PC-9 (cell line): ENCODE measurements around the gene CXCR6. TPM values are rescaled to one million over a fixed set of nuclear protein-coding genes. Genes with fewer than 3 reads are reported as not detected.

Source experiments
- BruUV-seq: library from RNA; stranded (reverse); fragments of 400-500 nt; replicated peaks from 2 replicates; lab custom pipeline; 2021; lab: Mats Ljungman, UMichigan
- CTCF ChIA-PET: fragments of 300-600 bp; sonication (Branson Sonifier 250); formaldehyde crosslinking; loops from one replicate; lab custom pipeline; 2022; ENCODE audit warnings: antibody characterized with exemption; lab: Charles Lee
- POLR2A ChIA-PET: fragments of 300-600 bp; sonication (Branson Sonifier 250); formaldehyde crosslinking; loops from one replicate; lab custom pipeline; 2022; ENCODE audit warnings: antibody characterized with exemption; ENCODE audit not compliant: unreplicated experiment; lab: Charles Lee
- DNase-seq, 2 experiments: peaks; one replicate each; pipeline versions ENCODE4 v3.0.0 to v3.0.0-alpha.2; 2015 to 2022; ENCODE audit warnings: mixed read lengths in 1 of 2
- H2AFZ ChIP-seq: fragments of 200-600 bp; sonication (generic); 2 replicates; pipeline ENCODE4 v1.8.1; 2017; ENCODE audit warnings: antibody characterized with exemption
- H3F3A ChIP-seq: fragments of 200-600 bp; sonication (generic); 2 replicates; pipeline ENCODE4 v1.8.1; 2017; ENCODE audit warnings: antibody characterized with exemption, mild to moderate bottlenecking, low read depth; ENCODE audit not compliant: insufficient read depth
- H3K27ac ChIP-seq: fragments of 200-600 bp; sonication (generic); 2 replicates; pipeline ENCODE4 v1.6.1; 2016; ENCODE audit warnings: mixed run types
- H3K27me3 ChIP-seq: fragments of 200-600 bp; sonication (generic); 2 replicates; pipeline ENCODE4 v1.6.1; 2016; ENCODE audit warnings: low read depth, mixed run types; ENCODE audit not compliant: insufficient read depth
- H3K36me3 ChIP-seq: fragments of 200-600 bp; sonication (generic); 2 replicates; pipeline ENCODE4 v1.6.1; 2016; ENCODE audit warnings: low read depth, mixed run types
- H3K4me1 ChIP-seq: fragments of 200-600 bp; sonication (generic); replicated peaks from 2 replicates; pipeline ENCODE4 v1.6.1; 2016; ENCODE audit warnings: mixed run types; ENCODE audit not compliant: insufficient read depth
- H3K4me2 ChIP-seq: fragments of 200-600 bp; sonication (generic); 2 replicates; pipeline ENCODE4 v1.6.1; 2017; ENCODE audit warnings: mixed run types
- H3K4me3 ChIP-seq: fragments of 200-600 bp; sonication (generic); 2 replicates; pipeline ENCODE4 v1.6.1; 2016; ENCODE audit warnings: mixed run types
- H3K79me2 ChIP-seq: fragments of 200-600 bp; sonication (generic); 2 replicates; pipeline ENCODE4 v1.6.1; 2017; ENCODE audit warnings: low read depth, mixed run types
- H3K9me2 ChIP-seq: fragments of 200-600 bp; sonication (generic); 2 replicates; pipeline ENCODE4 v1.8.1; 2017; ENCODE audit warnings: mild to moderate bottlenecking; ENCODE audit not compliant: insufficient read depth
- H3K9me3 ChIP-seq: fragments of 200-600 bp; sonication (generic); 2 replicates; pipeline ENCODE4 v1.8.1; 2016; ENCODE audit warnings: low read depth; ENCODE audit not compliant: insufficient read depth
- H4K20me1 ChIP-seq: fragments of 200-600 bp; sonication (generic); 2 replicates; pipeline ENCODE4 v1.8.1; 2017; ENCODE audit not compliant: insufficient read depth
- CTCF ChIP-seq: fragments of 200-600 bp; sonication (generic); conservative IDR thresholded peaks from 2 replicates; pipeline ENCODE4 v1.6.1; 2017; ENCODE audit warnings: mixed run types, antibody characterized with exemption, mild to moderate bottlenecking, moderate library complexity
- EZH2 ChIP-seq: fragments of 200-600 bp; sonication (generic); IDR thresholded peaks from 2 replicates; pipeline ENCODE4 v1.8.0; 2017; ENCODE audit warnings: antibody characterized with exemption, low read depth
- intact Hi-C: fragments of 100-400 bp; cut with micrococcal nuclease; formaldehyde crosslinking; loops from one replicate; pipeline ENCODE4 v1.10.0; 2022; ENCODE audit not compliant: unreplicated experiment
- total RNA-seq: library from RNA; stranded (reverse); gene quantifications from 2 replicates; pipeline ENCODE4 v1.2.3, GENCODE V29; 2021

The CXCR6 gene
- total RNA-seq, 1 experiment from 2014 or later, result 0.74 TPM

GRCh38 chr3:45992133-45992729 lies 49.0 kb downstream of the CXCR6 start:
- no peaks in the 10 kb centered on the region for H3K27me3 ChIP-seq
- peaks cover 22% of the 10 kb centered on the region for H3K4me1 ChIP-seq
- no peak overlapping the region for H3K4me2 ChIP-seq
- H3K9me3 ChIP-seq, result no peaks in the 10 kb centered on the region
- TF ChIP-seq CTCF, result no peak
- TF ChIP-seq EZH2, result no peak
- no peak for DNase-seq
- BruUV-seq, result no TSS peak
- no peak overlapping the region for H2AFZ ChIP-seq
- no peaks in the 10 kb centered on the region for H3K9me2 ChIP-seq
- no peak overlapping the region for H3K27ac ChIP-seq
- intact Hi-C loops, result no loop called here
- H4K20me1 ChIP-seq, result no peaks in the 10 kb centered on the region
- ChIA-PET POLR2A (no interaction called here), CTCF (no interaction called here)
- no peaks in the 10 kb centered on the region for H3F3A ChIP-seq
- H3K79me2 ChIP-seq, result peaks cover 51% of the 10 kb centered on the region
- H3K4me3 ChIP-seq, result no peak overlapping the region
- H3K36me3 ChIP-seq, result no peaks in the 10 kb centered on the region

- Histone ChIP-seq H3K4me3 (no peak overlapping the region), H2AFZ (no peak overlapping the region), H3K4me1 (peaks cover 20% of the 10 kb centered on the region; the same call in 1 of the 2 replicates), H3K27ac (no peak overlapping the region), H3K36me3 (no peaks in the 10 kb centered on the region), H3F3A (no peaks in the 10 kb centered on the region), H3K9me2 (no peaks in the 10 kb centered on the region), H3K9me3 (no peaks in the 10 kb centered on the region), H3K4me2 (no peak overlapping the region), H3K27me3 (no peaks in the 10 kb centered on the region), H4K20me1 (no peaks in the 10 kb centered on the region), H3K79me2 (peaks cover 45% of the 10 kb centered on the region)
- no peak for TF ChIP-seq CTCF
- no peak for TF ChIP-seq EZH2
- POLR2A ChIA-PET, result no interaction called here
- BruUV-seq, result TSS peak; percentile 13
- DNase-seq, result no peak
- intact Hi-C loops, result no loop called here
- CTCF ChIA-PET, result no interaction called here
Measured at GRCh38 chr3:45992821-45993221, 49.6 kb downstream of the CXCR6 start.

GRCh38 chr3:45993421-45994027 lies 50.3 kb downstream of the CXCR6 start:
- peaks cover 38% of the 10 kb centered on the region for H3K79me2 ChIP-seq
- peaks cover 18% of the 10 kb centered on the region; the same call in 1 of the 2 replicates for H3K4me1 ChIP-seq
- H3K27me3 ChIP-seq, result no peaks in the 10 kb centered on the region
- no peak overlapping the region for H3K4me2 ChIP-seq
- H4K20me1 ChIP-seq, result no peaks in the 10 kb centered on the region
- H3K9me2 ChIP-seq, result no peaks in the 10 kb centered on the region
- H3K27ac ChIP-seq, result no peak overlapping the region
- H3K9me3 ChIP-seq, result no peaks in the 10 kb centered on the region
- H3K36me3 ChIP-seq, result no peaks in the 10 kb centered on the region
- BruUV-seq, result no TSS peak
- no peak overlapping the region for H2AFZ ChIP-seq
- intact Hi-C loops, result loop anchor here (2.0 kb wide), 1 partner anchor 21 kb away; no protein-coding TSS in a partner anchor
- TF ChIP-seq CTCF (no peak), EZH2 (no peak)
- no peak overlapping the region for H3K4me3 ChIP-seq
- DNase-seq, result no peak
- CTCF ChIA-PET, result interaction anchor here (0.7 kb wide), 1 partner anchor 43 kb away, joined by 3 read pairs; no protein-coding TSS in a partner anchor
- POLR2A ChIA-PET, result no interaction called here
- no peaks in the 10 kb centered on the region for H3F3A ChIP-seq
